ENCODE results near the gene SEMA6D. TPM values are rescaled to one million over a fixed set of nuclear protein-coding genes. Genes with fewer than 3 reads are reported as not detected.

Gene SEMA6D
- total RNA-seq, 1 experiment from 2014 or later: 0.03 TPM

GRCh38 chr15:47724346-47724745, 7.0 kb downstream of the SEMA6D start:
- no peaks in the 10 kb centered on the region for H3K36me3 ChIP-seq (ENCODE audit: control insufficient read depth, insufficient read depth, low read length)
- DNase-seq (ENCODE audit: low read depth, low spot score) (no peak), ATAC-seq (no peak)
- H3K4me1 ChIP-seq (ENCODE audit: control insufficient read depth, insufficient read depth, low read length): no peaks in the 10 kb centered on the region
- H3K27me3 ChIP-seq (ENCODE audit: control insufficient read depth, insufficient read depth, low read length): peaks cover 13% of the 10 kb centered on the region
- H3K27ac ChIP-seq (ENCODE audit: low read length): no peak overlapping the region
- no peak overlapping the region for H3K4me3 ChIP-seq (ENCODE audit: low read depth in 2 of 2, low read length in 2 of 2)
- H3K9me3 ChIP-seq (ENCODE audit: control insufficient read depth, insufficient read depth, low read depth, low read length): no peaks in the 10 kb centered on the region
- TF ChIP-seq SIN3A (IDR thresholded peaks at IDR 0.05; ENCODE audit: borderline replicate concordance, insufficient read depth, low read depth, low read length) (no peak), TCF7L2 (IDR thresholded peaks at IDR 0.05; ENCODE audit: low read depth, low read length) (no peak), CTCF (IDR thresholded peaks at IDR 0.05) (no peak), POLR2AphosphoS5 (IDR thresholded peaks at IDR 0.05; ENCODE audit: low read depth, low read length) (no peak)
- TF ChIP-seq, protein P1, sequence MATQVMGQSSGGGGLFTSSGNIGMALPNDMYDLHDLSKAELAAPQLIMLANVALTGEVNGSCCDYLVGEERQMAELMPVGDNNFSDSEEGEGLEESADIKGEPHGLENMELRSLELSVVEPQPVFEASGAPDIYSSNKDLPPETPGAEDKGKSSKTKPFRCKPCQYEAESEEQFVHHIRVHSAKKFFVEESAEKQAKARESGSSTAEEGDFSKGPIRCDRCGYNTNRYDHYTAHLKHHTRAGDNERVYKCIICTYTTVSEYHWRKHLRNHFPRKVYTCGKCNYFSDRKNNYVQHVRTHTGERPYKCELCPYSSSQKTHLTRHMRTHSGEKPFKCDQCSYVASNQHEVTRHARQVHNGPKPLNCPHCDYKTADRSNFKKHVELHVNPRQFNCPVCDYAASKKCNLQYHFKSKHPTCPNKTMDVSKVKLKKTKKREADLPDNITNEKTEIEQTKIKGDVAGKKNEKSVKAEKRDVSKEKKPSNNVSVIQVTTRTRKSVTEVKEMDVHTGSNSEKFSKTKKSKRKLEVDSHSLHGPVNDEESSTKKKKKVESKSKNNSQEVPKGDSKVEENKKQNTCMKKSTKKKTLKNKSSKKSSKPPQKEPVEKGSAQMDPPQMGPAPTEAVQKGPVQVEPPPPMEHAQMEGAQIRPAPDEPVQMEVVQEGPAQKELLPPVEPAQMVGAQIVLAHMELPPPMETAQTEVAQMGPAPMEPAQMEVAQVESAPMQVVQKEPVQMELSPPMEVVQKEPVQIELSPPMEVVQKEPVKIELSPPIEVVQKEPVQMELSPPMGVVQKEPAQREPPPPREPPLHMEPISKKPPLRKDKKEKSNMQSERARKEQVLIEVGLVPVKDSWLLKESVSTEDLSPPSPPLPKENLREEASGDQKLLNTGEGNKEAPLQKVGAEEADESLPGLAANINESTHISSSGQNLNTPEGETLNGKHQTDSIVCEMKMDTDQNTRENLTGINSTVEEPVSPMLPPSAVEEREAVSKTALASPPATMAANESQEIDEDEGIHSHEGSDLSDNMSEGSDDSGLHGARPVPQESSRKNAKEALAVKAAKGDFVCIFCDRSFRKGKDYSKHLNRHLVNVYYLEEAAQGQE (IDR thresholded peaks at IDR 0.05; ENCODE audit: insufficient read depth in 1 of 2, low read depth in 2 of 2, low read length in 1 of 2): no peak
- BruUV-seq (replicated peaks): no TSS peak
- CTCF ChIA-PET: no interaction called here
- POLR2A ChIA-PET: no interaction called here
- in situ Hi-C loops (cut with HindIII; ENCODE audit: low pct_unique_long_range_greater_than_20kb, low sequenced_read_pairs) (no loop called here), intact Hi-C loops (cut with micrococcal nuclease; ENCODE audit: unreplicated experiment) (no loop called here)

DNA sequence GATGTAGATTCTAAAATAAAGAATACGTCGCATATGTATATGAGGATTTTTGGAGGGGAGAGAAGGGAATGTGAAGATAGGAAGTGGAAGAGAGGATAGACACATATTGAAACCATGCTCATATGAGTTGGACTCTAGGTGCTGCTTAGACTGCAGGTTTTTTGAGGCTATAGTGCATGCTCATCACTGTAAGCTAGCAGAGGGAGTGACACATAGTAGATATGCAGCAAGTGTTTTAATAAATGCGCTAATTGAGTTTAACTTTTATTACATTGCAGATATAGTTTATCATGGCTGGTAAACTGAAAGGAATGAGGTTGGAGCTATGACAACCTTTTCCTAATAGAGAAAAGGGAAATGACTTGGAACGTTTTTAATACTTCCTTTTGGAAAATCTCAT, 7.7 kb downstream of the SEMA6D start:
- no peak for TF ChIP-seq POLR2AphosphoS5 (IDR thresholded peaks at IDR 0.05; ENCODE audit: low read depth, low read length)
- no peak for TF ChIP-seq TCF7L2 (IDR thresholded peaks at IDR 0.05; ENCODE audit: low read depth, low read length)
- no peak for TF ChIP-seq SIN3A (IDR thresholded peaks at IDR 0.05; ENCODE audit: borderline replicate concordance, insufficient read depth, low read depth, low read length)
- TF ChIP-seq, protein P1 (IDR thresholded peaks at IDR 0.05; ENCODE audit: insufficient read depth in 1 of 2, low read depth in 2 of 2, low read length in 1 of 2): no peak
- TF ChIP-seq CTCF (IDR thresholded peaks at IDR 0.05): no peak
- ATAC-seq (no peak), DNase-seq (ENCODE audit: low read depth, low spot score) (no peak)
- in situ Hi-C loops (cut with HindIII; ENCODE audit: low pct_unique_long_range_greater_than_20kb, low sequenced_read_pairs) (no loop called here), intact Hi-C loops (cut with micrococcal nuclease; ENCODE audit: unreplicated experiment) (no loop called here)
- ChIA-PET CTCF (no interaction called here), POLR2A (no interaction called here)
- no peaks in the 10 kb centered on the region for H3K9me3 ChIP-seq (ENCODE audit: control insufficient read depth, insufficient read depth, low read depth, low read length)
- no peaks in the 10 kb centered on the region for H3K36me3 ChIP-seq (ENCODE audit: control insufficient read depth, insufficient read depth, low read length)
- H3K27me3 ChIP-seq (ENCODE audit: control insufficient read depth, insufficient read depth, low read length): peaks cover 6% of the 10 kb centered on the region; the same call in 1 of the 2 replicates
- no peak overlapping the region for H3K27ac ChIP-seq (ENCODE audit: low read length)
- no TSS peak for BruUV-seq (replicated peaks)
- H3K4me3 ChIP-seq (ENCODE audit: low read depth in 2 of 2, low read length in 2 of 2): no peak overlapping the region
- H3K4me1 ChIP-seq (ENCODE audit: control insufficient read depth, insufficient read depth, low read length): no peaks in the 10 kb centered on the region

Measured in Panc1 (cell line).